Natural killer cell (primary cell): Measurements from ENCODE around the gene EXOG. TPM values are rescaled to one million over a fixed set of nuclear protein-coding genes. Genes with fewer than 3 reads are reported as not detected.

Experiments used
- ATAC-seq, 3 donors: fragments of 150-1000 bp in 2 of 3; fragments of 200-7000 bp in 1 of 3; cut with Tn5 transposase; 1 replicate in 1 of 3; 2 replicates in 2 of 3; pipeline ENCODE4 v1.10.0; 2021; ENCODE audit warnings: mild to moderate bottlenecking in 2 of 3, moderate library complexity in 2 of 3
- DNase-seq, 2 donors: peaks; one replicate each; pipeline versions ENCODE4 v3.0.0 to v3.0.0-alpha.2; 2013 to 2021; ENCODE audit warnings: mixed read lengths in 1 of 2
- H3K27ac ChIP-seq: one replicate; pipeline ENCODE4 v1.5.1; 2013; ENCODE audit warnings: mild to moderate bottlenecking, low read length
- H3K27me3 ChIP-seq: one replicate; pipeline ENCODE4 v1.6.1; 2013; ENCODE audit warnings: low read length; ENCODE audit not compliant: control insufficient read depth, insufficient read depth
- H3K36me3 ChIP-seq: one replicate; pipeline ENCODE4 v1.6.1; 2013; ENCODE audit warnings: low read length; ENCODE audit not compliant: control insufficient read depth, insufficient read depth
- H3K4me1 ChIP-seq: one replicate; pipeline ENCODE4 v1.6.1; 2013; ENCODE audit warnings: low read length; ENCODE audit not compliant: control insufficient read depth, insufficient read depth
- H3K4me3 ChIP-seq: one replicate; pipeline ENCODE4 v1.5.1; 2013; ENCODE audit warnings: low read length
- H3K9me3 ChIP-seq: one replicate; pipeline ENCODE4 v1.6.1; 2013; ENCODE audit warnings: low read length; ENCODE audit not compliant: control insufficient read depth, insufficient read depth
- H3K27ac Mint-ChIP-seq, 2 donors: one replicate each; pipeline ENCODE4 v1.8.0; 2022; ENCODE audit warnings: mild to moderate bottlenecking in 2 of 2, mixed read lengths in 2 of 2, moderate library complexity in 1 of 2
- H3K27me3 Mint-ChIP-seq, 2 donors: one replicate each; pipeline ENCODE4 v1.8.0; 2022; ENCODE audit warnings: low read depth in 2 of 2, mixed read lengths in 2 of 2
- H3K36me3 Mint-ChIP-seq: one replicate; pipeline ENCODE4 v1.8.0; 2022; ENCODE audit warnings: mixed read lengths
- H3K4me1 Mint-ChIP-seq, 2 donors: one replicate each; pipeline ENCODE4 v1.8.0; 2022; ENCODE audit warnings: mixed read lengths in 2 of 2
- H3K4me3 Mint-ChIP-seq: one replicate; pipeline ENCODE4 v1.8.0; 2022; ENCODE audit warnings: mild to moderate bottlenecking, moderate library complexity, mixed read lengths
- H3K9me3 Mint-ChIP-seq, 2 donors: one replicate each; pipeline ENCODE4 v1.8.0; 2022; ENCODE audit warnings: mixed read lengths in 2 of 2
- CTCF ChIP-seq: fragments of 200-600 bp; IDR thresholded peaks from one replicate; pipeline ENCODE4 v1.8.0; 2022; ENCODE audit warnings: antibody characterized with exemption
- WGBS: methylation state at CpG from one replicate; pipeline ENCODE4 v1.1.7; 2013; ENCODE audit warnings: missing lambda C conversion rate; ENCODE audit not compliant: insufficient coverage; 5-methylcytosine and 5-hydroxymethylcytosine counted together
- intact Hi-C: fragments of 100-400 bp; cut with micrococcal nuclease; formaldehyde crosslinking; loops from one replicate; pipeline ENCODE4 v1.14.2; 2022
- total RNA-seq, 4 donors: library from RNA; stranded (reverse); fragments of 120-200 nt in 1 of 4; gene quantifications; one replicate each; pipeline versions ENCODE4 v1.2.3 to v1.2.4, GENCODE V29; 2013 to 2022

The EXOG gene
- total RNA-seq, 3 donors from 2014 or later (not counting 1 experiment from before 2014, with no cell fraction given) = 27.3 to 34.5 (median 30.5) TPM

GRCh38 chr3:38497031-38497430, 891 bp downstream of the EXOG start:
- ATAC-seq (no peak), DNase-seq (no peak)
- intact Hi-C loops = loop anchor here (10.0 kb wide), 1 partner anchor 158 kb away; no protein-coding TSS in a partner anchor
- H3K9me3 Mint-ChIP-seq = no peaks in the 10 kb centered on the region
- WGBS = 80% methylated on average over 1 of the region's 4 CpGs
- no peaks in the 10 kb centered on the region for H3K9me3 ChIP-seq
- H3K4me3 Mint-ChIP-seq = peak overlapping the region; percentile 96
- no peak overlapping the region for H3K27ac ChIP-seq
- H3K27me3 Mint-ChIP-seq = no peaks in the 10 kb centered on the region
- H3K27me3 ChIP-seq = no peaks in the 10 kb centered on the region
- peak overlapping the region; percentile 74 for H3K4me3 ChIP-seq
- no peak for TF ChIP-seq CTCF
- H3K4me1 Mint-ChIP-seq = peaks cover 21 to 25% of the 10 kb centered on the region in 2 donors
- H3K36me3 Mint-ChIP-seq = no peaks in the 10 kb centered on the region
- H3K4me1 ChIP-seq = peaks cover 7% of the 10 kb centered on the region
- H3K27ac Mint-ChIP-seq = peak overlapping the region; percentile 84 to 88
- peaks cover 6% of the 10 kb centered on the region for H3K36me3 ChIP-seq

- H3K27me3 Mint-ChIP-seq = no peaks in the 10 kb centered on the region
- DNase-seq (no peak), ATAC-seq (no peak)
- Histone ChIP-seq H3K27me3 (no peaks in the 10 kb centered on the region), H3K9me3 (no peaks in the 10 kb centered on the region), H3K4me3 (no peak overlapping the region), H3K27ac (no peak overlapping the region), H3K4me1 (peaks cover 5% of the 10 kb centered on the region), H3K36me3 (peaks cover 34% of the 10 kb centered on the region)
- H3K36me3 Mint-ChIP-seq = no peaks in the 10 kb centered on the region
- TF ChIP-seq CTCF = no peak
- no CpG with 5 or more reads among the region's 2 CpGs for WGBS
- H3K4me3 Mint-ChIP-seq = no peak overlapping the region
- intact Hi-C loops = no loop called here
- no peaks in the 10 kb centered on the region for H3K9me3 Mint-ChIP-seq
- peaks cover 21 to 25% of the 10 kb centered on the region in 2 donors for H3K4me1 Mint-ChIP-seq
- no peak overlapping the region for H3K27ac Mint-ChIP-seq
Observed at GRCh38 chr3:38500688-38501417, 4.7 kb downstream of the EXOG start.

- H3K27ac ChIP-seq = no peak overlapping the region
- H3K27me3 ChIP-seq = no peaks in the 10 kb centered on the region
- Mint-ChIP-seq H3K27me3 (no peaks in the 10 kb centered on the region), H3K36me3 (peaks cover 21% of the 10 kb centered on the region), H3K9me3 (no peaks in the 10 kb centered on the region), H3K27ac (no peak overlapping the region), H3K4me1 (no peaks in the 10 kb centered on the region), H3K4me3 (no peak overlapping the region)
- H3K36me3 ChIP-seq = peaks cover 74% of the 10 kb centered on the region
- ATAC-seq (no peak), DNase-seq (no peak)
- H3K4me1 ChIP-seq = no peaks in the 10 kb centered on the region
- intact Hi-C loops = no loop called here
- WGBS = 87% methylated on average over 2 of the region's 2 CpGs
- H3K4me3 ChIP-seq = no peak overlapping the region
- no peaks in the 10 kb centered on the region for H3K9me3 ChIP-seq
- TF ChIP-seq CTCF = no peak
Observed at GRCh38 chr3:38507120-38507519, 11.0 kb downstream of the EXOG start.

- no peak overlapping the region for H3K4me3 ChIP-seq
- H3K36me3 ChIP-seq = peaks cover 73% of the 10 kb centered on the region
- Mint-ChIP-seq H3K36me3 (peaks cover 21% of the 10 kb centered on the region), H3K9me3 (no peaks in the 10 kb centered on the region), H3K4me3 (no peak overlapping the region), H3K4me1 (no peaks in the 10 kb centered on the region), H3K27me3 (no peaks in the 10 kb centered on the region), H3K27ac (no peak overlapping the region)
- H3K9me3 ChIP-seq = no peaks in the 10 kb centered on the region
- H3K27ac ChIP-seq = no peak overlapping the region
- no peak for TF ChIP-seq CTCF
- intact Hi-C loops = loop anchor here (10.0 kb wide), 1 partner anchor 515 kb away; no protein-coding TSS in a partner anchor
- 100% methylated on average over 1 of the region's 2 CpGs for WGBS
- DNase-seq = no peak
- ATAC-seq = no peak
- no peaks in the 10 kb centered on the region for H3K4me1 ChIP-seq
- no peaks in the 10 kb centered on the region for H3K27me3 ChIP-seq
Observed at GRCh38 chr3:38509732-38510131, 13.6 kb downstream of the EXOG start.
